Ishikawa (cell line): ENCODE results near the gene SARDH.

Source experiments
- CEBPB ChIP-seq: IDR thresholded peaks from 2 replicates; pipeline ENCODE4 v1.6.1; 2012
- CREB1 ChIP-seq: IDR thresholded peaks from 2 replicates; pipeline ENCODE4 v1.6.1; 2012; ENCODE audit warnings: low read depth
- EGR1 ChIP-seq: IDR thresholded peaks from 2 replicates; pipeline ENCODE4 v1.6.1; 2012
- EP300 ChIP-seq: IDR thresholded peaks from 2 replicates; pipeline ENCODE4 v1.6.1; 2012; ENCODE audit warnings: borderline replicate concordance
- FOXM1 ChIP-seq: IDR thresholded peaks from 2 replicates; pipeline ENCODE4 v1.6.1; 2012; ENCODE audit warnings: low read depth, borderline replicate concordance
- MAX ChIP-seq: IDR thresholded peaks from 2 replicates; pipeline ENCODE4 v1.6.1; 2012
- NFIC ChIP-seq: IDR thresholded peaks from 2 replicates; pipeline ENCODE4 v1.6.1; 2012
- RAD21 ChIP-seq: IDR thresholded peaks from 2 replicates; pipeline ENCODE4 v1.6.1; 2012; ENCODE audit warnings: low read depth
- REST ChIP-seq: IDR thresholded peaks from 2 replicates; pipeline ENCODE4 v1.6.1; 2012; ENCODE audit warnings: low read depth, mild to moderate bottlenecking
- TAF1 ChIP-seq: IDR thresholded peaks from 2 replicates; pipeline ENCODE4 v1.6.1; 2012; ENCODE audit warnings: low read depth, mild to moderate bottlenecking
- TCF12 ChIP-seq: IDR thresholded peaks from 2 replicates; pipeline ENCODE4 v1.6.1; 2012; ENCODE audit warnings: low read depth
- TEAD4 ChIP-seq: IDR thresholded peaks from 2 replicates; pipeline ENCODE4 v1.6.1; 2012
- USF1 ChIP-seq: IDR thresholded peaks from 2 replicates; pipeline ENCODE4 v1.6.1; 2012
- YY1 ChIP-seq: IDR thresholded peaks from 2 replicates; pipeline ENCODE4 v1.6.1; 2012; ENCODE audit warnings: low read depth
- ZBTB7A ChIP-seq: IDR thresholded peaks from 2 replicates; pipeline ENCODE4 v1.6.1; 2012; ENCODE audit warnings: low read depth

Gene SARDH

GRCh38 chr9:133754688-133755227 lies 16.6 kb upstream of the SARDH start:
- TF ChIP-seq REST (no peak), RAD21 (no peak), TCF12 (no peak), YY1 (no peak), NFIC (no peak), FOXM1 (no peak), ZBTB7A (no peak), USF1 (no peak), EGR1 (no peak), TEAD4 (no peak), CEBPB (no peak), MAX (no peak), TAF1 (no peak), CREB1 (no peak), EP300 (no peak)

GRCh38 chr9:133754187-133754586 lies 16.0 kb upstream of the SARDH start:
- TF ChIP-seq EGR1: no peak
- TF ChIP-seq EP300: no peak
- no peak for TF ChIP-seq FOXM1
- no peak for TF ChIP-seq TAF1

GRCh38 chr9:133752739-133753446 lies 14.7 kb upstream of the SARDH start:
- TF ChIP-seq EP300 (no peak), FOXM1 (no peak), RAD21 (no peak), TEAD4 (no peak), REST (no peak), TCF12 (no peak), CREB1 (no peak), YY1 (no peak), NFIC (no peak), CEBPB (no peak), MAX (no peak), ZBTB7A (no peak), EGR1 (no peak), USF1 (no peak), TAF1 (no peak)

GRCh38 chr9:133750982-133751649 lies 13.0 kb upstream of the SARDH start:
- TF ChIP-seq EP300: no peak
- peak; percentile 26; the same call in 1 of the 2 replicates for TF ChIP-seq REST

GRCh38 chr9:133747309-133747708 lies 9.2 kb upstream of the SARDH start:
- TF ChIP-seq EP300 (no peak), EGR1 (no peak), TEAD4 (no peak), MAX (no peak), USF1 (no peak), FOXM1 (no peak), NFIC (no peak)
